Stimulated activated CD8-positive, alpha-beta memory T cell treated with anti-CD3 and anti-CD28 coated beads, Interleukin-7, amount 100 ng/mL, for 4 hours (primary cell): ENCODE data around the gene TOB2.
A peak's percentile ranks its signal among the peaks of the same experiment; 100 is the strongest.

Source experiments
- DNase-seq, 2 donors: peaks; one replicate each; pipeline ENCODE4 v3.0.0-alpha.2; 2020; ENCODE audit warnings: low read depth in 2 of 2

TOB2 gene

DNA sequence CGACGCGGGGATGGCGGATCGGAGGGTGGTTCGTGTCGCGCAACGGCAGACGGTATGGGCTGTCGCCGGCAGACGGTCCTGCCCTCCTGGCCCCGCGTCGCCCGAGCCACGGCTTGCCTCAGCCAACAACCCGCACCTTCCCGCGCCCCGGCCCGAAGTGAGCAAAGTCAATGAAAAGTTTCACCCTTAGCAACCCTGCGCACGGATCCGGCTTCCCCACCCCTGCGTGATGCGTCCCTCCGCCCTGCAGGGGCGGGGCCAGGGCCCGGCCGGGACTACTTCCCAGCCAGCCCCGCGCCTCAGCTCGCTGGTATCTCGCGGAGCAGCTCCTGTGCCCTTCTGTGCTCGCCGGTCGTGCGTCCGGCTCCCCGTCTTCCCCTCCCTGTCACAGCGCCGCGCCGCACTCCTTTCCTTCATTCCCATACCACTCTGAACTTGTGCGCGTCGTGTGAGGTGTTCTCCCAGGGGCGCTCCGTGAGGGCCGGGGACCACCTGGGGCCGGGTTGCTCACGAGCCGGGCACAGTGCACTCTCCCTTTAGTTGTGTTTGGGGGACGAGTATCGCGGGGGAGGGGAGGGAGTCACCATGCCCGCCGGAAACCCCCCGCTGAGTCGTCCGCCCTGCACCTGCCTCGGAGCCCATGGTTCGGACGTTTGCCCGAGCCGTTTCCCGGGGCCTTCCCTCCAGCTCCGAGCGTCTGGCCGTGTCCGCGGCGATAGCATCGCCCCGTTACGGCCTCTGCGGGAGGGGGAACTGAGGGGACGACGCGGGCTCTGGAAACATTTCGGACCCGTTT lies at the start of gene TOB2:
TSS of gene TOB2 (minus strand) at position 163 of the 796 bp plus-strand sequence. CDS start 9,456 bp downstream, outside the sequence.
- peak; percentile 85 to 90 for DNase-seq

DNA sequence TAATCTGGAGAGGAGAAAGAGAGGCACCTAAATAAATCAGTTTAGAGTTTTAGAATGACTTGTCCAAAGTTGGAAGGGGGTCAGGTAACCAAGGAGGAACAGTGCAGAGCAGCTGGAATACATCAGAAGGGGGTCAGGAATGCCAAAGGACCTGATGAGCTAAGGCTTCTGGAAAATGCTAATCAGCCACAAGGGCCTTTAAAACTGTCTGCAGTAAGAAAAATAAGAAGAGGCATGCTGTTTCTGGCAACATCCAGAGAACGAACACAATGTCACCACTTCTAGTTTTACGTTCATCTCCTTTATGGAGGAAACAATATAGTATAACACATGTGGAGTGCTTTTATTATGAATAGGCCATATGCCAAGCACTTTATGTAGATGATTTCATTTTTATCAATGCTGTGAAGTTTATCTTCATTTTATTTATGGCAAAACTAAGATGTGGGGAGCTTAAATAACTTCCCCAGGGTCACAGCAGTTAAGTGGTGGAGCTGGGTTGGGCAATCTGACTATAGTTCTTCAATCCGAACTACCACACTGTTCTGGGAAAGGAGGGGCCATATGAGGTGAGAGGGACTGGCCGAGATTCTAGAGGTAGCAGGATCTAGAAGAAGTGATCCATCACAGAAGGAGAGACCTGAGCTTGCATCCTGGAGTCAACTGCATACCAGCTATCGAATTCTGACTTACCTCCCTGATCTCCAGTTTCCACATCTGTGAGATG lies 44.9 kb upstream of the TOB2 start:
- no peak for DNase-seq

DNA sequence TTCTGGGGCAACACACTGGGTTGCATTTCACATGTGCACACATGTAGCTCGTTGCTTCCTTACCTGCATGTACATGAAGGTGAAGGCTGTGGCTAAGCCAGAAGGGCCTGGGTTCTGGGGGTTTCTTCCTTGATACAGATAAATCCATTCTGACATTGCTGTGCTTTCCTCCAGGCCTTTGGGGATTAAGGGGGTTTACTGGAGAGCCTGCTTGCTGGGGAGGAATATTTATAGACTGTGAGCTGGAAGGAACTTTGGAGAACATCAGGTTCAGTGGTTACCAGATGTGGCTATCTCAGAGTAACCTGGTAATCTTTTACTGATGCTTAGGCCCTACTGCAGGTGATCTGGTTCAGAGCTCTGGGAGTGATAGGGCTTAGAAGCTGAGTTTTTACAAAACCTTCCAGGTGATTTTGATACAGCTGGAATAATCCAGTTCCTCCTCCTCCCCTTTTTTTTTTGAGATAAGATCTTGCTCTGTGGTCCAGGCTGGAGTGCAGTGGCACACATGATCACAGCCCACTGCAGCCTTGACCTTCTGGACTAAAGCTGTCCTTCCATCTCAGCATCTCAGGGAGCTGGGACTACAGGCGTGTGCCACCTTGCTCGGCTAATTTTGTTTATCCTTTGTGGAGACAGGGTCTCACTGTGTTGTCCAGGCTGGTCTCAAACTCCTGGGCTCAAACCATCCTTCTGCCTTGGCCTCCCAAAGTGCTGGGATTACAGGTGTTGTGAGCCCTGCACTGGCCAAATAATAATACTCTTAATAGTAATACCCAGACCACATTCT lies 42.2 kb upstream of the TOB2 start:
- no peak for DNase-seq

- DNase-seq = no peak
These were observed 41.5 kb upstream of the TOB2 start for GRCh38 chr22:41488076-41488475.

GRCh38 chr22:41487037-41487935 lies 40.7 kb upstream of the TOB2 start:
- DNase-seq = no peak

GRCh38 chr22:41485033-41485432 lies 38.4 kb upstream of the TOB2 start:
- DNase-seq = no peak

- DNase-seq = no peak
These were observed 35.8 kb upstream of the TOB2 start for GRCh38 chr22:41482319-41482935.

- no peak for DNase-seq
These were observed 35.3 kb upstream of the TOB2 start for GRCh38 chr22:41481925-41482318.

DNA sequence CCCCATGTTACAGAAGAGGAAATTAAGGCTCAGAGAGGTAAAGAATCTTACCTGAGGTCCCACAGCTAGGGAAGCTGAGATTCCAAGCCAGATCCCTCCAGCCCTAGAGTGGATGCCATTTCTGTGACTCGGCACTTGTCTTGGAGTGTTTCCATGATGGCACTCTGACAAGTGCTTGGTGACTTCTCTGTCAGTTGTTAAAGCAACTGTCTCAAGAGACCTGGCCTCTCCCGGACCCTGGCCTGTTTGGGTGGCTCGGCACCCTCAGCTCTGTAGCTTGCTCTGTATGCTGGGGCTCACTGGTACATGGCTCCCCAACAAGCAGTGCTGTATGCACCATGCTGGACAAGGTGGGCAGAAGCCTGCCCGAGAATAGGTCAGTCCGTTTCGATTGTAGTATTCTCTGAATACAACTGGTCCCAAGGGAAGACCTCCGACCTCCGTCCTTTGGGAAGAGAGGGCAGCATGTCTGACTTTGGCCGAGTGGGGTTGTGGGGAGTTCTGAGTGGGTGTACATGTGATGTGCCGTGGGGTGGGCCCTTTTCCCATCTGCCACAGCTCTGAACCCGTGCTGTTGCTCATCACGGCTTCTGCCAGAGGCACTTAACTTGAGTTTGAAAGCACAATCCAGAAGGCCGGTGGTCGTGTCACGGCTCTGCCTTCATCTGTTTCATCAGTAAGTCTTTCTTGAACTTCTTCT lies 34.7 kb upstream of the TOB2 start:
- DNase-seq = no peak

DNA sequence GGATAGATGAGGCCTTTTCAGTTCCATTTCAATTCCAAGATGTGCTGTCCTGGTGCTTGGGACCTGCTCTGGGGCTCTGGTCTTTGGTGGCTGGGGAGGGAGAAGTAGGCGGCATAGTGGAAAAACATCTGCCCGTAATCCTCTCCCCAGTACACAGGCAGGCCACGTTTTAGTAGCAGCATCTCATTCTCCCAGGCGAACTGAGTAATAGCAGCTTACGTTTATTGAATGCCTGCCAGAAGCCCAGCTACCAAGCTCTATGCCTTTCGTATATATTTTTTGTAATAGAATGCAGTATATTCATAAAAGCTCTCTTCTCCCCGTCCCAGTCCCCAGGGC lies 33.8 kb upstream of the TOB2 start:
- no peak for DNase-seq

DNA sequence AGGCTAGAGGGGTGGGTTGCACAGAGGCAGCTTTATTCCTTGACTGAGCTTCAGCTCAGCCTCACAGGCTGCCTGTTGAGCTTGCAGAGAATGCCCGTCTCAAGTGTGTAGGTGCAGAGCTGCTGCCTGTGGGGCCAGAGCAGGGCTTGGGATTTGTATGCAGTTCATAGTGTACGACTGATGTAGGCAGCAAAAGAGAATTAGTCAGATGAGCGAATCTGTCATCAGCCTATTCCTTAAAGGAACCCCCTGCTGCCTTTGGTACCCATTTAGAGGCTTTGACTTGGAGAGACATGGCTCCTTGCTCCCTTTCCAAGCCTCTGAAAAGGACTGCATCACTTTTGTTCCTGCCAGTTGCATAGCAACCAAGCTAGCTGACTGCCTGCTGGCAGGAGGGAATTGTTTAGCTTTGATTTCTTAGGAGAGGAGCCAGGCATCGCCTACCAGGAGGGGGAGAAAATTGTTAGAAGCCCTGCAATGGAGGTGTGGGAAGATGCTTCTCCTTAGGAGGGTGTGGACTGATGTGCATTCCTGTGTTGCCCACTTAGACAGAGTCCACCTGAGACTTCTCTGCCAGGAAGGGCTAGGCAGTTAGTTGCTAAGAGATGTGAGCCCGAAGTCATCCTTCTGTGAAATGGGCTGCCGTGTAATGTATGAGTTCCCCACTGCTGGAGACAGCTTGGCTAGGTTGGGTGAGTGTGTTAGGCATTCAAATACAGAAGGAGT lies 33.2 kb upstream of the TOB2 start:
- DNase-seq = no peak

DNA sequence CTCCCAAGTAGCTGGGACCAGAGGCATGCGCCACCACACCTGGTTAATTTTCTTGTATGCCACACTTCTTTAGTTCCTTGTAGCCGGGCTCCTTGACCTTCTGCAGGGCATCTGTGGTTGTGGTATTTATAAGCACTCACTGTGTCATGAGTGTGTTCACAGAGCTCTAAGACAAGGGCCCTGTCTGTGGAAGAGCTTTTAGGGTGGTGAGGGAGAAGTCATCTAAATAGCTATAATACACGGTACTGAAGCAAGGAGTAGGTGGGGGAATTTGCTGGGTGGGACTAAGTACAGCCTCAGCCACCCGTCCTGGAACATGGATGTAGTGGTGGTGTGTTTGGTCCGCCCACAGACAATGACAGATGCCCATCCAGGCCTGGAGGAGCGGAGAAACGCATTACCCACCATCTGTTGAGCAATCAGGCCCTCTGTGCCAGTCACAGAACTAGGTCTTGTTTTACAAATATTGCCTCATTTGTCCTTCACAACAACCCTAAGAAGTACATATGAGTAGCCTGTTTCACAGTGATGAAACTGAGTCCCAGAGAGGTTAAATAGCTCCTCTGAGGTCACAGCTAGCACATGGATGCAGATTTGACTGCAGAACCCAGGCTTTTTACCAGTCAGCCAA lies 32.4 kb upstream of the TOB2 start:
- DNase-seq = no peak

DNA sequence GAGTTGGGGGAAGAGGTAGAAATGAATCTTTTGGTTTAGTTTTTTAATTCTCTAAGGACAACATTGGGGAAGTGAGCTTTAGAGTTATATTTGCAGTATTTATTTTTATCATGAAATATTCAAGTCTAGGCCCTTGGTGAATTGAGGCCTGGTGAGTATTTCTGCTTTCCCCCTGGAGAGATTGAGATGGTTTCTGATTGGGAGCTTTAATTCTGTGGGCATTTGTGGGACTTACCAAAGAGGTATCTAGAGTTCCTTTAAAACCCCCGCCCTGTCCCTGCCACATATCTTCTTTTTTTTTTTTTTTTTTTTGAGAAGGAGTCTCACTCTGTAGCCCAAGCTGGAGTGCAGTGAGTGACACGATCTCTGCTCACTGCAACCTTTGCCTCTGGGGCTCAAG lies 31.9 kb upstream of the TOB2 start:
- no peak for DNase-seq

DNA sequence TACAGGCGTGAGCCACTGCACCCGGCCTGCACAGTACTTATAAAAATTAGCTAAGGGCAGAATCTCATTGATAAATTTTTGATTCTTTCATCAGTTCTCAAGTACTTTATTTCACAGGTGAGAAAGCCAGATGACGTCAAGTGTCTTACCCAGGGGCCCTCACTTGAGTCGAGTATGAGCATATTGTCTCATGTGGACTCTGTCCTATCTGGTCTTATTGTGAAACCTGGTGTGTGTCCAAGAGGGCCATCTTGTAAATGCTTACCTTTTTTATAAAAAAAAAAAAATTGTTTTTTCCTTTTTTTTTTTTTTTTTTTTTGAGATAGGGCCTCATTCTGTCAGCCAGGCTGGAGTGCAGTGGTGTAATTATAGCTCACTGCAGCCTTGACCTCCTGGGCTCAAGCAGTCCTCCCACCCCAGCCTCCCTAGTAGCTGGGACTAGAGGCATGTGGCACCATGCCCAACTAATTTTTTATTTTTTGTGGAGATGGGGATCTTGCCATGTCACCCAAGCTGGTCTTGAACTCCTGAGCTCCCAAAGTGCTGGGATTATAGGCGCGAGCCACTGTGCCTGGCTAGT lies 28.4 kb upstream of the TOB2 start:
- no peak for DNase-seq

GRCh38 chr22:41471568-41471967 lies 25.0 kb upstream of the TOB2 start:
- no peak for DNase-seq

- no peak for DNase-seq
These were observed 24.3 kb upstream of the TOB2 start for GRCh38 chr22:41470886-41471285.

DNA sequence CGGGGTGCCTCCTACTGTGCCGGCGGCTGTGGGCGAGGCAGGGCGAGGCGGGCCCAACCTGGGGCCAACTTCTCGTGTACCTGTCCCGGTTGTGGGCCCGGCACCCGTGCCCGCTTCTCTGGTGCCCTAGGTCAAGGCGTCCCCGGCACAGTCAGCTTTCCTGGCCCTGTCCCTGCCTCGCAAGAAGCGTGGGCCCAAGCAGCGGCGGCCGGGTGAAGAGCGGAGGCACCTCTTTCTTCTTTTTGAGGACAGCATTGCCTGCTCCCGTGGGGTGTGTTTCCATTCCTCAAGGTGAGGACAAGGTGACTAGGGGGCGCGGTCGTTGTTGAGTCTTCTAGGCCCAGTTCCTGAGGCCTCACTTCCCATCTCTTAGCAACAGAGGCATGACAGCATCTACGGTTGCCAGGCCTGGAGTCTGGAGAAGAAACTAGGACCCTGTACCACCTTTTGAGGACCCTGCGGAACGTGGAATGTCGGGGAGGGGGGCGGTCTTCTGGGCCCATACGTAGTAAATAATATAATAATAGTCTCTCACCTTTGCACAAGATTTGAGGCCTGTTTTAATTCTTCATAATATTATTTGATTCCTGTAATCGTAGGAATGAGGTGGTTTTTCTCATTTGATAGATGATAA lies 22.7 kb upstream of the TOB2 start:
- DNase-seq = no peak
